Right lobe of liver (tissue), 6 donors: ENCODE measurements around the gene RALGPS1. TPM values are rescaled to one million over a fixed set of nuclear protein-coding genes. Genes with fewer than 3 reads are reported as not detected.

Experiments used
- ATAC-seq, 4 donors: fragments of 200-7000 bp; cut with Tn5 transposase; one replicate each; pipeline ENCODE4 v1.9.1; 2020; ENCODE audit warnings: mild to moderate bottlenecking in 4 of 4, moderate library complexity in 4 of 4
- DNase-seq, 3 donors: peaks; one replicate each; pipeline ENCODE4 v3.0.0-alpha.2; 2020
- H3K27ac ChIP-seq, 3 donors: fragments of 200-600 bp; one replicate each; pipeline ENCODE4 v1.8.0; 2022
- H3K27me3 ChIP-seq, 2 donors: fragments of 200-600 bp; one replicate each; pipeline ENCODE4 v1.8.0; 2022
- H3K36me3 ChIP-seq, 4 donors: fragments of 200-600 bp; sonication (generic) in 1 of 4; one replicate each; pipeline versions ENCODE4 v1.5.1 to v1.8.0; 2017 to 2022; ENCODE audit warnings: control low read depth in 1 of 4
- H3K4me1 ChIP-seq, 4 donors: fragments of 200-600 bp; sonication (generic) in 1 of 4; one replicate each; pipeline versions ENCODE4 v1.5.1 to v1.8.0; 2017 to 2022; ENCODE audit warnings: control low read depth in 1 of 4
- H3K4me3 ChIP-seq, 3 donors: fragments of 200-600 bp; one replicate each; pipeline ENCODE4 v1.8.0; 2022
- H3K9me3 ChIP-seq, 4 donors: fragments of 200-600 bp; sonication (generic) in 1 of 4; one replicate each; pipeline versions ENCODE4 v1.5.1 to v1.8.0; 2017 to 2022; ENCODE audit warnings: control low read depth in 1 of 4
- CTCF ChIP-seq, 4 donors: fragments of 200-600 bp in 3 of 4; fragments of 450-650 bp in 1 of 4; IDR thresholded peaks; one replicate each; pipeline versions ENCODE4 v1.5.1 to v1.8.0; 2016 to 2022; ENCODE audit warnings: antibody characterized with exemption in 4 of 4, mild to moderate bottlenecking in 2 of 4
- POLR2A ChIP-seq: fragments of 450-650 bp; IDR thresholded peaks from one replicate; pipeline ENCODE4 v1.6.1; 2017; ENCODE audit warnings: antibody characterized with exemption, mild to moderate bottlenecking
- WGBS: methylation state at CpG from one replicate; pipeline ENCODE4 v1.1.6; 2018; ENCODE audit warnings: low coverage, low lambda C conversion rate; ENCODE audit not compliant: insufficient coverage; ENCODE audit errors: missing lambda C conversion rate; 5-methylcytosine and 5-hydroxymethylcytosine counted together
- intact Hi-C, 2 donors: fragments of 100-400 bp; cut with DNase I; formaldehyde crosslinking; loops; one replicate each; pipeline versions ENCODE4 v1.11.2 to v1.14.1; 2022
- total RNA-seq, 6 experiments: library from RNA; depleted of rRNA in 2 of 6; stranded (reverse); fragments of >200 nt in 2 of 6; fragmentation: NEBNext Ultra II Directional in 3 of 6; extraction: Animal tissue kit (Norgen Biotek cat#: 25700) in 3 of 6; gene quantifications; one replicate each; pipeline versions ENCODE4 v1.1.0 to v1.2.4, GENCODE V29; 2016 to 2023
- donor health status: DM: no; HTN: yes; CAD: no.
- donor health status: DM: no; HTN: no; CAD: no.
- donor health status: DM: no; HTN: no; CAD: no.
- donor health status: DM: no; HTN: yes; CAD: no.
- donor health status: DM: no; HTN: yes; CAD: no.

Gene RALGPS1
- total RNA-seq, 6 experiments from 2014 or later: 1.2 to 3.8 (median 2.4) TPM

- intact Hi-C loops: no loop called here
- DNase-seq (no peak), ATAC-seq (peak; percentile 78 to 89 (median 84))
- Histone ChIP-seq H3K9me3 (no peaks in the 10 kb centered on the region), H3K4me3 (no peak overlapping the region), H3K4me1 (peaks cover 0 to 6% (median 0%) of the 10 kb centered on the region in 4 donors), H3K27me3 (no peaks in the 10 kb centered on the region), H3K27ac (no peak overlapping the region), H3K36me3 (peaks cover 0 to 1% (median 0%) of the 10 kb centered on the region in 4 donors)
- no peak for TF ChIP-seq POLR2A
- TF ChIP-seq CTCF (IDR thresholded peaks at IDR 0.05): no peak
Observed at GRCh38 chr9:127263664-127264063, 349.1 kb downstream of the RALGPS1 start.

GRCh38 chr9:127264462-127265219, 350.1 kb downstream of the RALGPS1 start, which contains the start of gene GARNL3:
Gene GARNL3 (plus strand): TSS chr9:127264774. CDS start chr9:127264878, 104 bp downstream.
- Histone ChIP-seq H3K36me3 (peaks cover 0 to 1% (median 0%) of the 10 kb centered on the region in 4 donors), H3K4me1 (peaks cover 0 to 6% (median 0%) of the 10 kb centered on the region in 4 donors), H3K27ac (no peak within 1 kb of the TSS), H3K27me3 (no peaks in the 10 kb centered on the region), H3K4me3 (no peak within 1 kb of the TSS), H3K9me3 (no peaks in the 10 kb centered on the region)
- WGBS: 50% methylated on average over 7 of the region's 8 CpGs
- ATAC-seq (no peak), DNase-seq (no peak)
- intact Hi-C loops: no loop called here
- TF ChIP-seq CTCF (IDR thresholded peaks at IDR 0.05): no peak
- TF ChIP-seq POLR2A: no peak

DNA sequence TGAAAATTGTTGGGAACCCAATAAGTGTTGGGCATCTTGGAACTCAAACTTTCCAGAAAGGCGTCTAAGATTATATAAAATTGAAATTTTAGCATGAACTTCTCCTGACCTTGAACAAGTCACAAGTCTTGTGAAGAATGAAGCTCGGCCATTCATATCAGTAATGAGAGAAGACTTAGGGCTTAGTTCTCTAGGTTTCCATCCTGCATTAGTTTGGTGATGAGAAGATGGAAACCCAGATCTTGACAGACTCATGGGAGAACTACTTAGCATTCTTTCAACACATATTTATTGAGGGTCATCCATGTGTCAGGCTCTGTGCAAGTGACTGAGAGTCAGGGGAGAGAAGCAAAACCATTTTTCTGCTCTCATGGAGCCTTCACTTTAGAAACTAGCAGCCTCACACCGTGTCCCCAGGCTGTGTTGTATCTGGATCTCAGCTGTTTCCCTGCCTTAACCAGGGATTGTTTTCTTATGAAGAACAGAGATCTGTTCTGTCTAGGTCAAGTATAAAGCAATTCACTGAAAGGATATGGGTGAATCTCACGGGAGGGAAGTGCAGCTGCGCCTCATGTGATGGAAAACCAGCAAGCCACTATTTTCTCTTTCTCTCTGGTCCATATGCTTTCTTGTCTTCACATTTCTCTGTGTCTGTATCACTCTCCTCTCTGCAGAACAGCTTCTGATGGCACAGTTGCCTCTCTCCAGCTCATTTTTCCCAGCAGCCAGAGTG, 353.4 kb downstream of the RALGPS1 start:
- no peak for DNase-seq
- 91% methylated on average over 5 of the region's 5 CpGs for WGBS

GRCh38 chr9:127269449-127269848, 354.9 kb downstream of the RALGPS1 start:
- TF ChIP-seq CTCF (IDR thresholded peaks at IDR 0.05) (no peak), POLR2A (no peak)
- Histone ChIP-seq H3K27me3 (no peaks in the 10 kb centered on the region), H3K27ac (no peak overlapping the region), H3K4me1 (no peaks in the 10 kb centered on the region), H3K4me3 (no peak overlapping the region), H3K36me3 (peaks cover 0 to 1% (median 0%) of the 10 kb centered on the region in 4 donors), H3K9me3 (no peaks in the 10 kb centered on the region)
- ATAC-seq: no peak
- 86% methylated on average over 1 of the region's 1 CpG for WGBS
- intact Hi-C loops: no loop called here
- DNase-seq: no peak

More for the DNA sequence above, 353.4 kb downstream of the RALGPS1 start:
- Histone ChIP-seq H3K27ac (no peak overlapping the region), H3K4me3 (no peak overlapping the region), H3K36me3 (peaks cover 0 to 1% (median 0%) of the 10 kb centered on the region in 4 donors), H3K9me3 (no peaks in the 10 kb centered on the region), H3K4me1 (peaks cover 0 to 6% (median 0%) of the 10 kb centered on the region in 4 donors), H3K27me3 (no peaks in the 10 kb centered on the region)
- TF ChIP-seq POLR2A: no peak
- TF ChIP-seq CTCF (IDR thresholded peaks at IDR 0.05): no peak
- intact Hi-C loops: no loop called here
- no peak for ATAC-seq

Other genes starting within 250 kb of the RALGPS1 start
- gene ZBTB43, start 109.7 kb upstream of the RALGPS1 start, total RNA-seq: 10 to 100 TPM in 3 of 6 experiments, 1 to 10 TPM in 3; 4.8 to 14.5 (median 9.9) TPM
- gene ZBTB34, start 54.1 kb upstream of the RALGPS1 start, total RNA-seq: 1 to 10 TPM; 2.0 to 3.4 (median 2.3) TPM
- 1 to 10 TPM; 2.1 to 6.3 (median 3.0) TPM for gene ANGPTL2, start 207.9 kb downstream of the RALGPS1 start, total RNA-seq